ENCODE results near the gene RYR2. TPM values are rescaled to one million over a fixed set of nuclear protein-coding genes. Genes with fewer than 3 reads are reported as not detected.

RYR2 gene
- total RNA-seq, 1 experiment from 2014 or later: 4.0 TPM

- H3K27me3 Mint-ChIP-seq (ENCODE audit: insufficient read depth, unreplicated experiment): no peaks in the 10 kb centered on the region
- no peaks in the 10 kb centered on the region for H3K36me3 Mint-ChIP-seq (ENCODE audit: insufficient read depth, unreplicated experiment)
- CTCF ChIA-PET: interaction anchor here (0.6 kb wide), 2 partner anchors 47 to 1365 kb away, joined by 4 to 7 read pairs; no protein-coding TSS in a partner anchor
- BruUV-seq (replicated peaks): no TSS peak
- intact Hi-C loops (cut with micrococcal nuclease): no loop called here
- POLR2A ChIA-PET: no interaction called here
- no peak for DNase-seq (ENCODE audit: unreplicated experiment)
- H3K9me3 Mint-ChIP-seq (ENCODE audit: unreplicated experiment): no peaks in the 10 kb centered on the region
- H3K27ac Mint-ChIP-seq (ENCODE audit: low read depth, unreplicated experiment): no peak overlapping the region
- H3K4me3 Mint-ChIP-seq (ENCODE audit: unreplicated experiment): no peak overlapping the region
- TF ChIP-seq CTCF (IDR thresholded peaks at IDR 0.05; ENCODE audit: unreplicated experiment): no peak
- no peaks in the 10 kb centered on the region for H3K4me1 Mint-ChIP-seq (ENCODE audit: insufficient read depth, unreplicated experiment)
These were observed 568.2 kb downstream of the RYR2 start for GRCh38 chr1:237610157-237610556.

DNA sequence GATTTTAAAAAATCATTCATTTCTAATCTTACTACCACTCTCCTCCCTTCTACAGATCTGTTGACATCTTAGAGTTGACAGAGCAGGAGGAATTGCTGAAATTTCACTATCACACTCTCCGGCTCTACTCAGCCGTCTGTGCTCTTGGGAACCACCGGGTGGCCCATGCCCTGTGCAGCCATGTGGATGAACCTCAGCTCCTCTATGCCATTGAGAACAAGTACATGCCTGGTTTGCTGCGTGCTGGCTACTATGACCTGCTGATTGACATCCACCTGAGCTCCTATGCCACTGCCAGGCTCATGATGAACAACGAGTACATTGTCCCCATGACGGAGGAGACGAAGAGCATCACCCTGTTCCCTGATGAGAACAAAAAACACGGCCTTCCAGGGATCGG, 572.0 kb downstream of the RYR2 start:
- ChIA-PET POLR2A (interaction anchor here (1.0 kb wide), 1 partner anchor 33 kb away, joined by 3 read pairs; no protein-coding TSS in a partner anchor), CTCF (interaction anchor here (0.7 kb wide), 1 partner anchor 54 kb away, joined by 3 read pairs; no protein-coding TSS in a partner anchor)
- peaks cover 1% of the 10 kb centered on the region for H3K9me3 Mint-ChIP-seq (ENCODE audit: unreplicated experiment)

DNA sequence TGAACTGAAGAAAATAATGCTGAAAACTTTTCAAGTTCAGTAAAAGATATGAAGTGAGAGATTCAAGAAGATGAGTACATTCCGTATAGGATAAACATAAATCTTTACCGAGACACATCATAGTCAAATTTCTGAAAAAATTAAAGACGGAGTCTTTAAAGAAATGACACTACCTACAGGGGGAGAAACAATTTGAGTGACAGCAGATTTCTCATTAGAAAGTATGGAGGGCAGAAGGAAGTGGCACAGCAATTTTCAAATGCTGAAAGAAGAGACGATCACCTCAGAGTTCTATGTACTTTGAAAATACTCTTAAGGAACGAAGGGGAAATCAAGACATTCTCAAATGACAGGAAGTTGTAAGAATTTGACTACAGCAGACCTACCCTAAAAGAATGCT, 577.6 kb downstream of the RYR2 start:
- BruUV-seq (replicated peaks): no TSS peak
- ChIA-PET CTCF (no interaction called here), POLR2A (no interaction called here)
- H3K36me3 Mint-ChIP-seq (ENCODE audit: insufficient read depth, unreplicated experiment): peaks cover 21% of the 10 kb centered on the region
- H3K27ac Mint-ChIP-seq (ENCODE audit: low read depth, unreplicated experiment): no peak overlapping the region
- H3K9me3 Mint-ChIP-seq (ENCODE audit: unreplicated experiment): peaks cover 11% of the 10 kb centered on the region
- TF ChIP-seq CTCF (IDR thresholded peaks at IDR 0.05; ENCODE audit: unreplicated experiment): no peak
- intact Hi-C loops (cut with micrococcal nuclease): no loop called here
- H3K4me1 Mint-ChIP-seq (ENCODE audit: insufficient read depth, unreplicated experiment): no peaks in the 10 kb centered on the region
- no peak for DNase-seq (ENCODE audit: unreplicated experiment)
- H3K27me3 Mint-ChIP-seq (ENCODE audit: insufficient read depth, unreplicated experiment): no peaks in the 10 kb centered on the region
- H3K4me3 Mint-ChIP-seq (ENCODE audit: unreplicated experiment): no peak overlapping the region

More for the DNA sequence above, 572.0 kb downstream of the RYR2 start:
- H3K4me3 Mint-ChIP-seq (ENCODE audit: unreplicated experiment): no peak overlapping the region
- no peak overlapping the region for H3K27ac Mint-ChIP-seq (ENCODE audit: low read depth, unreplicated experiment)
- intact Hi-C loops (cut with micrococcal nuclease): no loop called here
- no TSS peak for BruUV-seq (replicated peaks)
- no peak for DNase-seq (ENCODE audit: unreplicated experiment)
- no peak for TF ChIP-seq CTCF (IDR thresholded peaks at IDR 0.05; ENCODE audit: unreplicated experiment)
- peaks cover 21% of the 10 kb centered on the region for H3K36me3 Mint-ChIP-seq (ENCODE audit: insufficient read depth, unreplicated experiment)
- H3K27me3 Mint-ChIP-seq (ENCODE audit: insufficient read depth, unreplicated experiment): no peaks in the 10 kb centered on the region
- no peaks in the 10 kb centered on the region for H3K4me1 Mint-ChIP-seq (ENCODE audit: insufficient read depth, unreplicated experiment)

GRCh38 chr1:237634922-237635321, 592.9 kb downstream of the RYR2 start:
- TF ChIP-seq CTCF (IDR thresholded peaks at IDR 0.05; ENCODE audit: unreplicated experiment): no peak
- no peak overlapping the region for H3K27ac Mint-ChIP-seq (ENCODE audit: low read depth, unreplicated experiment)
- no peaks in the 10 kb centered on the region for H3K27me3 Mint-ChIP-seq (ENCODE audit: insufficient read depth, unreplicated experiment)
- H3K36me3 Mint-ChIP-seq (ENCODE audit: insufficient read depth, unreplicated experiment): no peaks in the 10 kb centered on the region
- peaks cover 5% of the 10 kb centered on the region for H3K4me1 Mint-ChIP-seq (ENCODE audit: insufficient read depth, unreplicated experiment)
- ChIA-PET POLR2A (no interaction called here), CTCF (interaction anchor here (1.0 to 2.0 kb wide), 2 partner anchors 43 to 172 kb away, joined by 4 to 7 read pairs; no protein-coding TSS in a partner anchor)
- no peak overlapping the region for H3K4me3 Mint-ChIP-seq (ENCODE audit: unreplicated experiment)
- no peak for DNase-seq (ENCODE audit: unreplicated experiment)
- H3K9me3 Mint-ChIP-seq (ENCODE audit: unreplicated experiment): peaks cover 8% of the 10 kb centered on the region
- intact Hi-C loops (cut with micrococcal nuclease): no loop called here
- no TSS peak for BruUV-seq (replicated peaks)

Data from MCF 10A (cell line).